CD14-positive monocyte (primary cell): ENCODE measurements around the gene PLCB1. TPM values are rescaled to one million over a fixed set of nuclear protein-coding genes. Genes with fewer than 3 reads are reported as not detected.

Source experiments
- DNase-seq, 3 donors: peaks; one replicate each; pipeline ENCODE4 v3.0.0-alpha.2; 2011 to 2022
- H2AFZ ChIP-seq: 2 replicates; pipeline ENCODE4 v1.6.0; 2012; ENCODE audit warnings: mild to moderate bottlenecking, low read depth, low read length, inconsistent platforms; ENCODE audit not compliant: insufficient read depth, poor library complexity, severe bottlenecking
- H3K27ac ChIP-seq, 2 donors: 1 replicate in 1 of 2; 2 replicates in 1 of 2; pipeline ENCODE4 v1.5.1; 2012 to 2013; ENCODE audit warnings: low read length in 2 of 2, control low read depth in 1 of 2, inconsistent platforms in 1 of 2, low read depth in 1 of 2, mild to moderate bottlenecking in 1 of 2
- H3K27me3 ChIP-seq, 2 donors: one replicate each; pipeline versions ENCODE4 v1.6.0 to v1.6.1; 2011 to 2013; ENCODE audit warnings: low read length in 2 of 2; ENCODE audit not compliant: control insufficient read depth in 2 of 2, insufficient read depth in 2 of 2
- H3K36me3 ChIP-seq, 2 donors: replicated peaks in 1 of 2; 1 replicate in 1 of 2; 2 replicates in 1 of 2; pipeline versions ENCODE4 v1.5.1 to v1.6.1; 2012 to 2013; ENCODE audit warnings: low read length in 2 of 2, control low read depth in 1 of 2, inconsistent platforms in 1 of 2, mild to moderate bottlenecking in 1 of 2; ENCODE audit not compliant: insufficient read depth in 2 of 2, control insufficient read depth in 1 of 2
- H3K4me1 ChIP-seq, 2 donors: 1 replicate in 1 of 2; 2 replicates in 1 of 2; pipeline versions ENCODE4 v1.5.1 to v1.6.1; 2012 to 2013; ENCODE audit warnings: low read length in 2 of 2, control low read depth in 1 of 2, inconsistent platforms in 1 of 2, mild to moderate bottlenecking in 1 of 2, moderate library complexity in 1 of 2; ENCODE audit not compliant: insufficient read depth in 2 of 2, control insufficient read depth in 1 of 2
- H3K4me2 ChIP-seq: replicated peaks from 2 replicates; pipeline ENCODE3; 2012; ENCODE audit warnings: low read length, moderate library complexity, mild to moderate bottlenecking; ENCODE audit not compliant: poor library complexity, severe bottlenecking; ENCODE audit errors: extremely low read depth
- H3K4me3 ChIP-seq, 3 experiments: fragments of 200-600 bp in 1 of 3; sonication (generic) in 1 of 3; replicated peaks in 1 of 3; 1 replicate in 2 of 3; 2 replicates in 1 of 3; pipeline ENCODE4 v1.5.1; 2011 to 2013; ENCODE audit warnings: low read length in 3 of 3, mild to moderate bottlenecking in 3 of 3, control low read depth in 2 of 3, low read depth in 2 of 3, inconsistent platforms in 1 of 3, moderate library complexity in 1 of 3
- H3K79me2 ChIP-seq: 2 replicates; pipeline ENCODE4 v1.6.0; 2012; ENCODE audit warnings: mild to moderate bottlenecking, control low read depth, inconsistent platforms, low read length, moderate library complexity; ENCODE audit not compliant: insufficient read depth
- H3K9ac ChIP-seq: 2 replicates; pipeline ENCODE4 v1.6.0; 2017; ENCODE audit warnings: low read length, mild to moderate bottlenecking; ENCODE audit not compliant: insufficient read depth, poor library complexity, severe bottlenecking
- H3K9me3 ChIP-seq, 2 donors: replicated peaks in 1 of 2; 1 replicate in 1 of 2; 2 replicates in 1 of 2; pipeline versions ENCODE4 v1.5.1 to v1.6.1; 2012 to 2013; ENCODE audit warnings: low read length in 2 of 2, control low read depth in 1 of 2; ENCODE audit not compliant: control insufficient read depth in 1 of 2, insufficient read depth in 1 of 2
- H4K20me1 ChIP-seq: 2 replicates; pipeline ENCODE4 v1.6.0; 2012; ENCODE audit warnings: mild to moderate bottlenecking, low read length, control low read depth, moderate library complexity; ENCODE audit not compliant: insufficient read depth
- H3K27ac Mint-ChIP-seq, 7 donors: one replicate each; pipeline ENCODE4 v1.8.0; 2020; ENCODE audit warnings: mild to moderate bottlenecking in 7 of 7, mixed read lengths in 7 of 7, moderate library complexity in 6 of 7, inconsistent platforms in 2 of 7
- H3K27me3 Mint-ChIP-seq, 3 donors: one replicate each; pipeline ENCODE4 v1.8.0; 2021 to 2022; ENCODE audit warnings: low read depth in 3 of 3, mild to moderate bottlenecking in 3 of 3, mixed read lengths in 3 of 3, moderate library complexity in 3 of 3, inconsistent platforms in 1 of 3
- H3K36me3 Mint-ChIP-seq, 2 donors: one replicate each; pipeline ENCODE4 v1.8.0; 2020; ENCODE audit warnings: mixed read lengths in 2 of 2, inconsistent platforms in 1 of 2, mild to moderate bottlenecking in 1 of 2
- H3K4me1 Mint-ChIP-seq: one replicate; pipeline ENCODE4 v1.8.0; 2020; ENCODE audit warnings: mild to moderate bottlenecking, mixed read lengths
- H3K4me3 Mint-ChIP-seq, 2 donors: one replicate each; pipeline ENCODE4 v1.8.0; 2020; ENCODE audit warnings: mild to moderate bottlenecking in 2 of 2, mixed read lengths in 2 of 2, moderate library complexity in 1 of 2
- H3K9me3 Mint-ChIP-seq, 7 donors: one replicate each; pipeline ENCODE4 v1.8.0; 2020 to 2022; ENCODE audit warnings: mixed read lengths in 7 of 7, mild to moderate bottlenecking in 6 of 7, moderate library complexity in 6 of 7, inconsistent platforms in 2 of 7
- WGBS: methylation state at CpG from one replicate; pipeline ENCODE4 v1.1.5; 2013; ENCODE audit warnings: missing lambda C conversion rate; ENCODE audit not compliant: insufficient coverage; 5-methylcytosine and 5-hydroxymethylcytosine counted together
- intact Hi-C, 2 donors: fragments of 100-400 bp; cut with micrococcal nuclease; formaldehyde crosslinking; loops; one replicate each; pipeline versions ENCODE4 v1.15.0 to v1.15.1; 2023
- polyA plus RNA-seq, 3 donors: library from polyadenylated mRNA; depleted of rRNA in 1 of 3; unstranded in 2 of 3; stranded (reverse) in 1 of 3; fragments of 300-500 nt in 2 of 3; fragments of >200 nt in 1 of 3; fragmentation: Illumina TruSeq in 2 of 3; gene quantifications; 1 replicate in 2 of 3; 2 replicates in 1 of 3; pipeline ENCODE4 v1.2.3, GENCODE V29; 2012 to 2021
- TF ChIP-seq, protein P1 (sequence below): fragments of 200-600 bp; IDR thresholded peaks from one replicate; pipeline ENCODE4 v1.8.0; 2022; ENCODE audit warnings: antibody characterized with exemption, mild to moderate bottlenecking

Gene PLCB1
- polyA plus RNA-seq, 3 donors: 8.6 to 16.4 (median 13.2) TPM

DNA sequence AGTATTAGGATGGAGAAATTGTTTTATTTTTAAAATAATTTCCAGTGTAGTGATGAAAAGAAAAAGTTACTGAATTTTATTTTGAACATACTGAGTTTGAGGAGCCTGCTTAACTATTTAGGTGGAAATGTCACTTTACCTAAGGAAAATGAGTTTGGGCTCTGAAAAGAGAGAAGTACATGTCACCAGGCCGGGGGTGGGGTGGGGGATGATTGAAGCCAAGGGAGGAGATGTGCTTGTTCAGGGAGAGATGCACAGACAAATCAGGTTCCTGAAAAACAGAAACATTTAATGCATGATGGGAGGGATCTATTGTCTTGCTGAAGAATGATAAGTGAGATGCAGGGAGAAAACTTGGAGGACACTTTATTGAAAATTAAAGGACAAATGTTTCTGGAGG is 71.3 kb downstream of the PLCB1 start:
- H3K4me1 ChIP-seq: peaks cover 0 to 9% of the 10 kb centered on the region in 2 donors
- H3K4me1 Mint-ChIP-seq: peaks cover 11% of the 10 kb centered on the region
- 73% methylated on average over 1 of the region's 1 CpG for WGBS
- H3K9ac ChIP-seq: no peak overlapping the region
- H3K4me2 ChIP-seq: no peak overlapping the region
- no peak overlapping the region for H2AFZ ChIP-seq
- H3K4me3 ChIP-seq: no peak overlapping the region
- no peak overlapping the region for H3K4me3 Mint-ChIP-seq
- intact Hi-C loops: no loop called here
- H3K27me3 ChIP-seq: no peaks in the 10 kb centered on the region
- H4K20me1 ChIP-seq: peaks cover 39% of the 10 kb centered on the region
- H3K27me3 Mint-ChIP-seq: no peaks in the 10 kb centered on the region
- H3K79me2 ChIP-seq: peaks cover 25% of the 10 kb centered on the region
- TF ChIP-seq, protein P1, sequence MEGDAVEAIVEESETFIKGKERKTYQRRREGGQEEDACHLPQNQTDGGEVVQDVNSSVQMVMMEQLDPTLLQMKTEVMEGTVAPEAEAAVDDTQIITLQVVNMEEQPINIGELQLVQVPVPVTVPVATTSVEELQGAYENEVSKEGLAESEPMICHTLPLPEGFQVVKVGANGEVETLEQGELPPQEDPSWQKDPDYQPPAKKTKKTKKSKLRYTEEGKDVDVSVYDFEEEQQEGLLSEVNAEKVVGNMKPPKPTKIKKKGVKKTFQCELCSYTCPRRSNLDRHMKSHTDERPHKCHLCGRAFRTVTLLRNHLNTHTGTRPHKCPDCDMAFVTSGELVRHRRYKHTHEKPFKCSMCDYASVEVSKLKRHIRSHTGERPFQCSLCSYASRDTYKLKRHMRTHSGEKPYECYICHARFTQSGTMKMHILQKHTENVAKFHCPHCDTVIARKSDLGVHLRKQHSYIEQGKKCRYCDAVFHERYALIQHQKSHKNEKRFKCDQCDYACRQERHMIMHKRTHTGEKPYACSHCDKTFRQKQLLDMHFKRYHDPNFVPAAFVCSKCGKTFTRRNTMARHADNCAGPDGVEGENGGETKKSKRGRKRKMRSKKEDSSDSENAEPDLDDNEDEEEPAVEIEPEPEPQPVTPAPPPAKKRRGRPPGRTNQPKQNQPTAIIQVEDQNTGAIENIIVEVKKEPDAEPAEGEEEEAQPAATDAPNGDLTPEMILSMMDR: no peak
- DNase-seq: no peak
- H3K27ac Mint-ChIP-seq: peak overlapping the region in 2 of 7 donors; percentile 9 to 37
- peaks cover 3 to 9% of the 10 kb centered on the region in 2 donors for H3K36me3 Mint-ChIP-seq
- H3K9me3 Mint-ChIP-seq: peaks cover 0 to 5% (median 0%) of the 10 kb centered on the region in 7 donors
- H3K27ac ChIP-seq: no peak overlapping the region
- no peaks in the 10 kb centered on the region for H3K36me3 ChIP-seq
- H3K9me3 ChIP-seq: peaks cover 0 to 4% of the 10 kb centered on the region in 2 donors

DNA sequence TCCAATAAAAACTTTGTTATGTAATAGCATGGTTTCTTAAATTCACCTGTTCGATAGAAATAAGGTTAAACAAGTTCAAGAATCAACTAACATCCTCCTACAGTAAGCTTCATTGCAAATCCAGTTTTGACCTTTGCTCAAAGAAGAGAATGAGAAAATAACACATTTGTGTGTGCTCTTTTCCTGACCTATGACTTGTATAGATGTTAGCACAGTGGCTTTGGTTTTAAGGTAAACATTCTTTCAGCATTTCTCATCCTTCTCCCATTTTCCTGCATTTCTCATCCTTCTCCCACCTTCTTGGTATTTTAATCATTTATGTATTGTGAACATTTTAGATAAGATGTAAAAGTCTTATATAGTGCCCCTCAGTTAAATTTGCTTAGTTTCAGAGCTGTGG is 73.9 kb downstream of the PLCB1 start:
- no peaks in the 10 kb centered on the region for H3K27me3 Mint-ChIP-seq
- WGBS: no CpG with 5 or more reads among the region's 1 CpG

More for the DNA sequence above, 73.9 kb downstream of the PLCB1 start:
- H3K27ac Mint-ChIP-seq: no peak overlapping the region
- no peak overlapping the region for H3K4me2 ChIP-seq
- no peak overlapping the region for H3K4me3 ChIP-seq
- TF ChIP-seq, protein P1: no peak
- peaks cover 44% of the 10 kb centered on the region for H4K20me1 ChIP-seq
- intact Hi-C loops: no loop called here
- peaks cover 0 to 4% of the 10 kb centered on the region in 2 donors for H3K9me3 ChIP-seq
- no peak overlapping the region for H2AFZ ChIP-seq
- H3K4me1 ChIP-seq: peaks cover 6 to 15% of the 10 kb centered on the region in 2 donors
- DNase-seq: no peak
- H3K27ac ChIP-seq: no peak overlapping the region
- H3K36me3 Mint-ChIP-seq: peaks cover 0 to 7% of the 10 kb centered on the region in 2 donors
- H3K36me3 ChIP-seq: no peaks in the 10 kb centered on the region
- peaks cover 22% of the 10 kb centered on the region for H3K4me1 Mint-ChIP-seq
- no peak overlapping the region for H3K4me3 Mint-ChIP-seq
- no peak overlapping the region for H3K9ac ChIP-seq
- no peaks in the 10 kb centered on the region for H3K27me3 ChIP-seq
- peaks cover 26% of the 10 kb centered on the region for H3K79me2 ChIP-seq
- peaks cover 0 to 5% (median 0%) of the 10 kb centered on the region in 7 donors for H3K9me3 Mint-ChIP-seq
